Heart left ventricle (tissue), 16 donors: ENCODE measurements around the gene PRRX1. TPM values are rescaled to one million over a fixed set of nuclear protein-coding genes. Genes with fewer than 3 reads are reported as not detected.

Source experiments
- ATAC-seq, 4 donors: fragments of 200-7000 bp; cut with Tn5 transposase; one replicate each; pipeline ENCODE4 v1.9.1; 2020 to 2022; ENCODE audit warnings: moderate library complexity in 4 of 4, mild to moderate bottlenecking in 3 of 4, moderate number of reproducible peaks in 1 of 4
- DNase-seq, 5 donors: peaks; one replicate each; pipeline ENCODE4 v3.0.0-alpha.2; 2020
- H3K27ac ChIP-seq, 12 donors: fragments of 200-600 bp; sonication (generic) in 4 of 12; one replicate each; pipeline versions ENCODE4 v1.5.0 to v1.8.0; 2016 to 2022; ENCODE audit warnings: mild to moderate bottlenecking in 2 of 12
- H3K27me3 ChIP-seq, 9 donors: fragments of 200-600 bp; sonication (generic) in 2 of 9; one replicate each; pipeline versions ENCODE4 v1.5.1 to v1.8.0; 2016 to 2022; ENCODE audit warnings: mild to moderate bottlenecking in 3 of 9
- H3K36me3 ChIP-seq, 9 donors: fragments of 200-600 bp; sonication (generic) in 2 of 9; one replicate each; pipeline versions ENCODE4 v1.5.0 to v1.8.0; 2018 to 2022; ENCODE audit warnings: mild to moderate bottlenecking in 2 of 9
- H3K4me1 ChIP-seq, 12 donors: fragments of 200-600 bp; sonication (generic) in 4 of 12; one replicate each; pipeline versions ENCODE4 v1.5.0 to v1.8.0; 2016 to 2022; ENCODE audit warnings: mild to moderate bottlenecking in 3 of 12
- H3K4me3 ChIP-seq, 12 donors: fragments of 200-600 bp; sonication (generic) in 4 of 12; one replicate each; pipeline versions ENCODE4 v1.5.0 to v1.8.0; 2017 to 2022; ENCODE audit warnings: mild to moderate bottlenecking in 9 of 12, moderate library complexity in 4 of 12
- H3K9me3 ChIP-seq, 12 donors: fragments of 200-600 bp; sonication (generic) in 4 of 12; one replicate each; pipeline versions ENCODE4 v1.5.0 to v1.8.0; 2016 to 2022; ENCODE audit warnings: mild to moderate bottlenecking in 1 of 12
- CTCF ChIP-seq, 12 donors: fragments of 200-600 bp; sonication (generic) in 4 of 12; IDR thresholded peaks; one replicate each; pipeline versions ENCODE4 v1.5.0 to v1.8.0; 2018 to 2022; ENCODE audit warnings: antibody characterized with exemption in 12 of 12, mild to moderate bottlenecking in 5 of 12
- POLR2A ChIP-seq, 2 donors: fragments of 450-650 bp; IDR thresholded peaks; one replicate each; pipeline ENCODE4 v1.6.1; 2017; ENCODE audit warnings: antibody characterized with exemption in 2 of 2, mild to moderate bottlenecking in 2 of 2, moderate library complexity in 2 of 2
- WGBS, 4 donors: extraction: QIAGEN DNeasy Blood & Tissue Kit in 2 of 4; methylation state at CpG; one replicate each; pipeline versions ENCODE4 v1.1.5 to v1.1.7; 2013 to 2018; 5-methylcytosine and 5-hydroxymethylcytosine counted together
- intact Hi-C, 10 donors: fragments of 100-400 bp; cut with DNase I; formaldehyde crosslinking; loops; one replicate each; pipeline versions ENCODE4 v1.11.1 to v1.14.2; 2022
- polyA plus RNA-seq, 2 donors: library from polyadenylated mRNA; stranded (reverse); fragments of 200-250 nt; gene quantifications; one replicate each; pipeline ENCODE4 v1.2.3, GENCODE V29; 2013
- total RNA-seq, 9 donors: library from RNA; depleted of rRNA in 2 of 9; stranded (reverse); fragments of >200 nt in 2 of 9; fragmentation: NEBNext Ultra II Directional in 3 of 9; extraction: Animal tissue kit (Norgen Biotek cat#: 25700) in 3 of 9; gene quantifications; one replicate each; pipeline versions ENCODE4 v1.1.0 to v1.2.4, GENCODE V29; 2016 to 2023
- donor health status: ischemic (EF 13 %, LVEDD 7.1; RV severe dilation, severe dysfunction).
- donor health status: healthy with polysubstance abuse.
- donor health status: DM: no; HTN: yes; CAD: no.
- donor health status: DM: no; HTN: no; CAD: no.
- donor health status: ischemic (EF 25% LVEDD 6.9; RV normal size, moderate dysfunction).
- donor health status: ischemic (EF 25% LVEDD 5.7; RV mildly dilated, moderate dysfunction).
- donor health status: healthy.
- donor health status: DM: yes; HTN: yes; CAD: no.
- donor health status: ischemic (EF 35%, LVEDD 5.7; RV mildly dilated, moderate dysfunction).
- donor health status: nonischemic (EF 11% LVEDD 7.7; RV severe dilation, severe dysfunction).
- donor health status: DM: yes; HTN: yes; CAD: no.
- donor health status: PGD.
- donor health status: ischemic (EF 29% LVEDD 5.4; RV normal size, mild dysfunction).
- donor health status: nonischemic (EF 23%, LVEDD 6.1; RV moderate dilation, normal function).

Gene PRRX1
- total and polyA plus RNA-seq, 11 donors, result 16.2 to 104 (median 52.3) TPM

GRCh38 chr1:170730014-170730413, 66.1 kb downstream of the PRRX1 start:
- TF ChIP-seq POLR2A (IDR thresholded peaks at IDR 0.05), result no peak
- Histone ChIP-seq H3K27me3 (no peaks in the 10 kb centered on the region), H3K4me1 (peaks cover 0 to 50% (median 30%) of the 10 kb centered on the region in 12 donors), H3K4me3 (no peak overlapping the region), H3K36me3 (peaks cover 0 to 35% (median 6%) of the 10 kb centered on the region in 9 donors), H3K9me3 (no peaks in the 10 kb centered on the region), H3K27ac (peak overlapping the region; percentile 5 to 79 (median 68))
- WGBS, 4 donors, result 10 to 21% (median 18%) methylated on average over 6 of the region's 6 CpGs
- peak in 2 of 4 donors; percentile 19 to 21 for ATAC-seq
- intact Hi-C loops, result loop anchor here in 3 of 10 donors (5.0 to 10.0 kb wide), 2 partner anchors 33 to 195 kb away; partner anchors contain the start of gene GORAB (in 1 of the 3)
- DNase-seq, result no peak

- Histone ChIP-seq H3K27ac (peak overlapping the region in 10 of 12 donors; percentile 5 to 79 (median 69)), H3K36me3 (peaks cover 0 to 35% (median 6%) of the 10 kb centered on the region in 9 donors), H3K27me3 (no peaks in the 10 kb centered on the region), H3K4me3 (no peak overlapping the region), H3K4me1 (peaks cover 0 to 54% (median 33%) of the 10 kb centered on the region in 12 donors), H3K9me3 (no peaks in the 10 kb centered on the region)
- intact Hi-C loops, result loop anchor here in 3 of 10 donors (5.0 to 10.0 kb wide), 2 partner anchors 33 to 196 kb away; partner anchors contain the start of gene GORAB (in 1 of the 3)
- DNase-seq, result no peak
- WGBS, 4 donors, result 38 to 60% (median 50%) methylated on average over 6 of the region's 6 CpGs
- peak in 3 of 4 donors; percentile 41 to 66 (median 58) for ATAC-seq
- no peak for TF ChIP-seq CTCF (IDR thresholded peaks at IDR 0.05)
- TF ChIP-seq POLR2A (IDR thresholded peaks at IDR 0.05), result no peak
These were observed 66.5 kb downstream of the PRRX1 start for GRCh38 chr1:170730438-170730837.

GRCh38 chr1:170731566-170732251, 67.8 kb downstream of the PRRX1 start:
- WGBS, 4 donors, result 61 to 68% (median 65%) methylated on average over 4 of the region's 4 CpGs
- TF ChIP-seq POLR2A (IDR thresholded peaks at IDR 0.05) (no peak), CTCF (IDR thresholded peaks at IDR 0.05) (no peak)
- intact Hi-C loops, result loop anchor here in 3 of 10 donors (5.0 to 10.0 kb wide), 2 partner anchors 34 to 197 kb away; partner anchors contain the start of gene GORAB (in 1 of the 3)
- H3K4me1 ChIP-seq, result peaks cover 0 to 60% (median 38%) of the 10 kb centered on the region in 12 donors
- peak overlapping the region in 7 of 12 donors; percentile 3 to 79 (median 56) for H3K27ac ChIP-seq
- DNase-seq (no peak), ATAC-seq (no peak)
- no peaks in the 10 kb centered on the region for H3K9me3 ChIP-seq
- H3K36me3 ChIP-seq, result peaks cover 0 to 31% (median 0%) of the 10 kb centered on the region in 9 donors
- H3K4me3 ChIP-seq, result no peak overlapping the region
- no peaks in the 10 kb centered on the region for H3K27me3 ChIP-seq

- H3K9me3 ChIP-seq, result no peaks in the 10 kb centered on the region
- intact Hi-C loops, result loop anchor here in 3 of 10 donors (5.0 to 10.0 kb wide), 2 partner anchors 35 to 197 kb away; partner anchors contain the start of gene GORAB (in 1 of the 3)
- DNase-seq, result peak in 1 of 5 donors; percentile 27
- H3K36me3 ChIP-seq, result peaks cover 0 to 31% (median 0%) of the 10 kb centered on the region in 9 donors
- no peak for TF ChIP-seq CTCF (IDR thresholded peaks at IDR 0.05)
- no peak for TF ChIP-seq POLR2A (IDR thresholded peaks at IDR 0.05)
- peaks cover 0 to 60% (median 38%) of the 10 kb centered on the region in 12 donors for H3K4me1 ChIP-seq
- peak in 1 of 4 donors; percentile 29 for ATAC-seq
- no peaks in the 10 kb centered on the region for H3K27me3 ChIP-seq
- WGBS, 4 donors, result 14 to 28% (median 20%) methylated on average over 2 of the region's 2 CpGs
- H3K27ac ChIP-seq, result peak overlapping the region in 9 of 12 donors; percentile 3 to 79 (median 55)
- no peak overlapping the region for H3K4me3 ChIP-seq
These were observed 68.3 kb downstream of the PRRX1 start for GRCh38 chr1:170732252-170732588.
